Activated CD4-positive, alpha-beta memory T cell treated with anti-CD3 and anti-CD28 coated beads, Interleukin-2, amount 10 ng/mL, durations not matched to agents 7 days and 5 days (primary cell): Measurements from ENCODE around the gene AXDND1. TPM values are rescaled to one million over a fixed set of nuclear protein-coding genes. Genes with fewer than 3 reads are reported as not detected.

Experiments
- CTCF ChIA-PET: fragments of 350-600 bp; sonication (Branson Sonifier 250); formaldehyde crosslinking; loops from one replicate; lab custom pipeline; 2021; ENCODE audit warnings: antibody characterized with exemption, inconsistent platforms; lab: Charles Lee
- POLR2A ChIA-PET: fragments of 350-600 bp; sonication (Branson Sonifier 250); formaldehyde crosslinking; loops from one replicate; lab custom pipeline; 2021; ENCODE audit warnings: antibody characterized with exemption; lab: Charles Lee
- DNase-seq: peaks from one replicate; pipeline ENCODE4 v3.0.0-alpha.2; 2020
- H3K27ac Mint-ChIP-seq: one replicate; pipeline ENCODE4 v1.8.0; 2021; ENCODE audit warnings: mild to moderate bottlenecking, mixed read lengths
- H3K27me3 Mint-ChIP-seq: one replicate; pipeline ENCODE4 v1.8.0; 2021; ENCODE audit warnings: mixed read lengths
- H3K36me3 Mint-ChIP-seq: one replicate; pipeline ENCODE4 v1.8.0; 2021; ENCODE audit warnings: low read depth, mixed read lengths
- H3K4me1 Mint-ChIP-seq: one replicate; pipeline ENCODE4 v1.8.0; 2021; ENCODE audit warnings: mixed read lengths
- H3K4me3 Mint-ChIP-seq: one replicate; pipeline ENCODE4 v1.8.0; 2021; ENCODE audit warnings: mild to moderate bottlenecking, mixed read lengths
- H3K9me3 Mint-ChIP-seq: one replicate; pipeline ENCODE4 v1.8.0; 2021; ENCODE audit warnings: mixed read lengths
- total RNA-seq, 2 experiments: library from RNA; stranded (reverse); gene quantifications; one replicate each; pipeline ENCODE4 v1.2.3, GENCODE V29; 2021

The AXDND1 gene
- under 1 TPM in 1 of 2 experiments, not detected in 1; 0.58 TPM for total RNA-seq

DNA sequence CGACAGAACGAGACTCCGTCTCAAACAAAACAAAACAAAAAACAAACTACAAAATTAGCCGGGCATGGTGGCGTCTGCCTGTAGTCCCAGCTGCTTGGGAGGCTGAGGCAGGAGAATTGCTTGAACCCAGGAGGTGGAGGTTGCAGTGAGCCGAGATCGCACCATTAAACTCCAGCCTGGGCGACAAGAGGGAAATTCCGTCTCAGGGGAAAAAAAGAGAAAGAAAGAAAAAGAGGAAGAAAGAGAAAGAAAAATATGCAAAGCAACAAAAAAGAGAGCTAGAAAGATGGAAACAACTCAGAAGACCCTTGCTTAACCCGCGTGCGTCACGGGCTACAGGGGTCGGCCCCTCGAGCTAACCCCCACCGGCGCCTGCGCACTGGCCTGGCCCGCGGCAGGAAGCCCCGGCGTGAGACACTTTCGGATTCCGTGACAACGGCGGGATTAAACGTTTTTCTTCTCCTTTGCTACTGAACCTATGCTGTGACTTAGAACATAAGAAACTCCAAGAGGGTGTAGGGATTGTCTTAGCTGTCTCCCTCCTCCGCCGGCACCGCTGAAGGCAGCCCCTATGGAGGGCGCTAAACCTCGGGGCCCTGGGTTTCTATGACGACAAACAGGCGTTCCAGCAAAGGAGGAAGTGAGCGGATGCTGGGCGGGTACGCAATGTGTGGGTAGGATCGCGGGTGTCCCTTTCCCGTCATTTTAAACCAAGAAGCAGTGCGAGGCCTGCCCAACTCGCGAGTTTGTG, at the start of gene AXDND1:
Gene AXDND1, plus strand, starts transcription at position 630 of the 751 bp plus-strand sequence. CDS start 539 bp downstream, outside the sequence.
- H3K9me3 Mint-ChIP-seq = no peaks in the 10 kb centered on the region
- ChIA-PET POLR2A (interaction anchor here (0.7 to 1.9 kb wide), 12 partner anchors 10 to 284 kb away, joined by 3 to 22 read pairs (median 3); partner anchors contain the start of genes SOAT1 and TOR3A), CTCF (interaction anchor here (0.7 to 4.6 kb wide), 7 partner anchors 10 to 286 kb away, joined by 3 to 33 read pairs (median 3); partner anchors contain the start of gene SOAT1)
- peak; percentile 91 for DNase-seq
- no peaks in the 10 kb centered on the region for H3K36me3 Mint-ChIP-seq
- H3K27ac Mint-ChIP-seq = peak within 1 kb of the TSS; percentile 99
- H3K4me1 Mint-ChIP-seq = peaks cover 13% of the 10 kb centered on the region
- no peaks in the 10 kb centered on the region for H3K27me3 Mint-ChIP-seq
- peak within 1 kb of the TSS; percentile 95 for H3K4me3 Mint-ChIP-seq

GRCh38 chr1:179318491-179318890, 47.3 kb upstream of the AXDND1 start:
- Mint-ChIP-seq H3K36me3 (peaks cover 37% of the 10 kb centered on the region), H3K27ac (no peak overlapping the region), H3K27me3 (no peaks in the 10 kb centered on the region), H3K4me3 (no peak overlapping the region), H3K9me3 (peaks cover 6% of the 10 kb centered on the region), H3K4me1 (peaks cover 30% of the 10 kb centered on the region)
- CTCF ChIA-PET = interaction anchor here (1.0 kb wide), 1 partner anchor 23 kb away, joined by 3 read pairs; no protein-coding TSS in a partner anchor
- no peak for DNase-seq
- POLR2A ChIA-PET = interaction anchor here (1.0 kb wide), 1 partner anchor 24 kb away, joined by 3 read pairs; the partner anchor contains the start of gene SOAT1

DNA sequence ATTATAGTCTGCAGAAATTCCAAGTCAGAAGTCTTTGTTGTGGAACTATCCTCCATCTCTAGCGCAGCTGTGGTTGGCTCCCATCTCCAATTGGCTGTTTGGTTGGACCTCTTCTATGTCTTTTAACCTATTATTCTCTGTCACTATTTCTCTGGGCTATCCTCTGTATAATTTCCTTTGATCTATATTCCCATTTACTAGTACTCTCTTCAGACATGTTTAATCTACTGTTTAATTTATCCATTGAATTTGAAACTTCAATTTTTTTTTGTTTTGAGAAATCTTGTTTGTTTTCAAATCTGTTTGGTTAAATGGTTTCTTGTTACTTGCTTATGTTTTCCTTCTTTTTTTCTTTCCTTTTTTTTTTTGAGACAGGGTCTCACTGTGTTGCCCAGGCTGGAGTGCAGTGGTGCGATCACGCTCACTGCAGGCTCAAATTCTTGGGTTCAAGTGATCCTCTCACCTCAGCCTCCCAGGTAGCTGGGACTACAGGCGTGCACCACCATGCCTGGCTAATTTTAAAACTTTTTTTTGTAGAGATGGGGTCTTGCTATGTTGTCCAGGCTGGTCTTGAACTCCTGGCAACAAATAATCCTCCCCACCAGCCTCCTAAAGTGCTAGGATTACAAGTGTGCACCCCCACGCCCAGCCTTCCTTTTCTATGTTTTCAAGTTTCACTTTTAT, 44.1 kb upstream of the AXDND1 start:
- Mint-ChIP-seq H3K36me3 (peaks cover 42% of the 10 kb centered on the region), H3K4me3 (no peak overlapping the region), H3K27me3 (no peaks in the 10 kb centered on the region), H3K4me1 (peaks cover 27% of the 10 kb centered on the region), H3K27ac (no peak overlapping the region), H3K9me3 (peaks cover 6% of the 10 kb centered on the region)
- no peak for DNase-seq
- CTCF ChIA-PET = no interaction called here
- POLR2A ChIA-PET = no interaction called here

DNA sequence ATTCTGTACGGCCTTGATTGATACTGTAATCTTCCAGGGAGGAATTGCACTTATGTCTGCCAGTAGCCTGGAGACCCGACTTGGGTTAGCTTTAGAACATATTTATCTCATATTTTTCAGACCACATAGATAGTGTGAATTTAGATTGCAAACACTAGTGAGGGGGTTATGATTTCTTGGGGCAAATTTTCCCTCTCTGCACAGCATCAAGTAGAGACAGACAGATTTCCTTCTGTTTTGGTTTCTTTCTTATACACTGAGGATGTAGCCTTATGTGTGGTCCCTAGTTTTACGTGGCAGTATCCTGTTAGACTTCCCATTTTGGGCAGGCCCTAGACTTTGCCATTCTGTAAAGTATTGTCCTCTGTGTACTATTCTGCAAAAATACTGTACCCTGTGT, 43.2 kb upstream of the AXDND1 start:
- Mint-ChIP-seq H3K9me3 (peaks cover 6% of the 10 kb centered on the region), H3K27me3 (no peaks in the 10 kb centered on the region), H3K4me3 (no peak overlapping the region), H3K36me3 (peaks cover 49% of the 10 kb centered on the region), H3K4me1 (peaks cover 24% of the 10 kb centered on the region), H3K27ac (no peak overlapping the region)
- ChIA-PET CTCF (interaction anchor here (0.6 kb wide), 1 partner anchor 19 kb away, joined by 3 read pairs; no protein-coding TSS in a partner anchor), POLR2A (no interaction called here)
- no peak for DNase-seq

DNA sequence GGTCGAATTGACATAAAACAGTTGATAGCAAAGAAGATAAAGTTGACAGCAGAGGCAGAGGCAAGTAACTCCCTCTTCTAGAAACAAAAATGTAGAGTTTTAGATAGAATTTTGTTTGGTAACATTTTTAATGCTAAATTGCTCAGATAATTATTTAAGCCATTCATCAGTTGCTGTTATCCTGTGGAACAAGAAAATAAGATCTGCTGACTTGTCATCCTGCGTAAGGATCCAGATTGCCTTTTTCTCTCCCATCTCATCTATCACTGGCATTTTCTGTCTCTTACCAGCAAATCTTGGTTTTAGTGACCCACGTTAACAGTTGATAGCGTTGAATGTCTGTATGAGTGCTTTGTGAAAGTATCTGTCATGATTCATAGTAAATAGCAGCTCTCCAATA, 42.3 kb upstream of the AXDND1 start:
- Mint-ChIP-seq H3K36me3 (peaks cover 50% of the 10 kb centered on the region), H3K4me3 (no peak overlapping the region), H3K4me1 (peaks cover 16% of the 10 kb centered on the region), H3K27me3 (no peaks in the 10 kb centered on the region), H3K9me3 (peaks cover 6% of the 10 kb centered on the region), H3K27ac (no peak overlapping the region)
- no peak for DNase-seq
- ChIA-PET POLR2A (no interaction called here), CTCF (interaction anchor here (0.6 kb wide), 1 partner anchor 20 kb away, joined by 3 read pairs; no protein-coding TSS in a partner anchor)

DNA sequence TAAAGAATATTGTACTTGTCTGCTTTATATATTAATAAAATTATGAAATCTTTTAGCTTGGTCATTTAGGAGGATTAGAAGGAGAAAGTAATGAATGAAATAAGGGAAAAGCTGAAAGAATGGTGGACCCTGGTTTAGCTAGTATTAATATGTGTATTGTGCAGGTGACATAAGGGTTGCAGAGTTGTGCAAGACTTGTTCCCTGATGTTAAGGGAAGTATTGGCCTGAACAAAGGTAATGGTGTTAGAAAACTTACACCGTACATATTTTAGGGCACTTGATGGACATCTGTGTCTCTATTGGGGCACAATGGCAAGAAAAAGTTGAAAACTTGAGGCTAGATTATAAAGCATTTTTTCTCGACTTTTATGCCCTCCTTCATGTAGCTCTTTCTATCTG, 39.9 kb upstream of the AXDND1 start:
- Mint-ChIP-seq H3K27me3 (no peaks in the 10 kb centered on the region), H3K9me3 (peaks cover 6% of the 10 kb centered on the region), H3K4me1 (peaks cover 13% of the 10 kb centered on the region), H3K27ac (no peak overlapping the region), H3K4me3 (no peak overlapping the region), H3K36me3 (peaks cover 58% of the 10 kb centered on the region)
- POLR2A ChIA-PET = no interaction called here
- CTCF ChIA-PET = interaction anchor here (1.3 kb wide), 1 partner anchor 32 kb away, joined by 4 read pairs; the partner anchor contains the start of gene SOAT1
- no peak for DNase-seq

DNA sequence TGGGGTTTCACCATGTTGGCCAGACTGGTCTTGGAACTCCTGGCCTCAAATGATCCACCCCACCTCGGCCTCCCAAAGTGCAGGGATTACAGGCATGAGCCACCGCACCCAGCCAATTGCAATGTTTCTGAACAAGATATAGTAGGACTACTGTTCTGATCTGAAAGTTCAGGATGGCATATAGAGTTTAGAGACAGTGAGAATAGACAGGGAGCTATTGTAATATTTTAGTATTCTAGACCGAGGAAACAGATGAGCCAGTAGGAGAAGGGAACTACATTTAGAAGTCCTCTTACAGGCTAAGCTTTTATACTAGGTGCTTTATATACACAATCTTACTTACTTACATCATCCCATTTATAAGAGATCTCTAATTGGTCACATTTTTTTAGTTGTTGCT, 39.0 kb upstream of the AXDND1 start:
- CTCF ChIA-PET = interaction anchor here (1.3 kb wide), 1 partner anchor 33 kb away, joined by 4 read pairs; the partner anchor contains the start of gene SOAT1
- Mint-ChIP-seq H3K9me3 (no peaks in the 10 kb centered on the region), H3K36me3 (peaks cover 54% of the 10 kb centered on the region), H3K4me1 (peaks cover 7% of the 10 kb centered on the region), H3K27me3 (no peaks in the 10 kb centered on the region), H3K4me3 (no peak overlapping the region), H3K27ac (no peak overlapping the region)
- POLR2A ChIA-PET = no interaction called here
- DNase-seq = no peak

- Mint-ChIP-seq H3K36me3 (peaks cover 49% of the 10 kb centered on the region), H3K4me3 (no peak overlapping the region), H3K4me1 (peaks cover 4% of the 10 kb centered on the region), H3K9me3 (no peaks in the 10 kb centered on the region), H3K27ac (no peak overlapping the region), H3K27me3 (no peaks in the 10 kb centered on the region)
- ChIA-PET POLR2A (no interaction called here), CTCF (no interaction called here)
- DNase-seq = no peak
These were observed 38.6 kb upstream of the AXDND1 start for GRCh38 chr1:179327196-179327595.

DNA sequence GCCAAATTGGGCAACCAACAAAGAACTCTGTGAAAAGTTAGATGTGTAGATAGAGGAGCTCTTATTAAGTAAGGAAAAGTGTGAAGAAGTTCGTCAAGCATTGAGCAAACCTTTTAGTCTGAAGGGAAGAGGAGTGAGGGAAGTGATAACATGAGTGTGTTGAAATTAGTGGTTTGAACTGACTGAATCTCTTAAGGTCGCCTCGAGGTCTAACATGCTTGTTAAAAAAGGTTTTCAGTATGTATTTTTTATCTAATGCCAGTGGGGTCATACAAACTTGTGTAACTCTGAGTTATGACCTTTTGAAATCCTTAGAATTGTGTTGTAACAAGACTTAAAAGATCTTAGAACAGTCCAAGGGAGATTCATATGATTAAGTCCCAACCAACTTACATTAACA, 38.1 kb upstream of the AXDND1 start:
- ChIA-PET CTCF (no interaction called here), POLR2A (no interaction called here)
- no peaks in the 10 kb centered on the region for H3K27me3 Mint-ChIP-seq
- no peak overlapping the region for H3K4me3 Mint-ChIP-seq
- no peak overlapping the region for H3K27ac Mint-ChIP-seq
- no peaks in the 10 kb centered on the region for H3K4me1 Mint-ChIP-seq
- peaks cover 46% of the 10 kb centered on the region for H3K36me3 Mint-ChIP-seq
- no peaks in the 10 kb centered on the region for H3K9me3 Mint-ChIP-seq
- no peak for DNase-seq

DNA sequence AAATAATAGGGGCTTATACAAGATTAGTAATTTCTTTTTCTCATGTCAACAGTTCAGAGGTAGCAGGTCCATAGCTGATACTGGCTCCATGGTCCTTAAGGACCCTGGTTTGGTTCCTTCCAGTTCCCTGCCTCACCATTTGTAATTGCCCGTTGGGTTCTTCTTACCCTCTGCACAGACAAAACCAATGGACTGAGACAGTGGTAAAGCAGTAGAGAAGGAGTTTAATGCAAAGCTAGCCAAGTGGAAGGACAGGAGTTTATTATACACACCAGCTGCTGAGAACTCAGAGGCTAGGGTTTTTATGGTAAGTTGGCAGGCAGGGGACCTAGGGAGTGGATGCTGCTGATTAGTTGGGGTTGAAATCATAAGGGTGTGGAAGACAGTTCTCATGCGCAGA, 35.9 kb upstream of the AXDND1 start:
- peaks cover 3% of the 10 kb centered on the region for H3K4me1 Mint-ChIP-seq
- ChIA-PET CTCF (no interaction called here), POLR2A (interaction anchor here (1.2 kb wide), 1 partner anchor 26 kb away, joined by 3 read pairs; no protein-coding TSS in a partner anchor)
- H3K36me3 Mint-ChIP-seq = peaks cover 45% of the 10 kb centered on the region
- no peak overlapping the region for H3K4me3 Mint-ChIP-seq
- H3K27ac Mint-ChIP-seq = no peak overlapping the region
- no peaks in the 10 kb centered on the region for H3K9me3 Mint-ChIP-seq
- no peaks in the 10 kb centered on the region for H3K27me3 Mint-ChIP-seq
- DNase-seq = no peak

GRCh38 chr1:179334440-179334839, 31.3 kb upstream of the AXDND1 start:
- H3K9me3 Mint-ChIP-seq = no peaks in the 10 kb centered on the region
- ChIA-PET POLR2A (no interaction called here), CTCF (no interaction called here)
- no peaks in the 10 kb centered on the region for H3K27me3 Mint-ChIP-seq
- H3K4me1 Mint-ChIP-seq = peaks cover 5% of the 10 kb centered on the region
- peaks cover 36% of the 10 kb centered on the region for H3K36me3 Mint-ChIP-seq
- H3K4me3 Mint-ChIP-seq = no peak overlapping the region
- no peak for DNase-seq
- H3K27ac Mint-ChIP-seq = no peak overlapping the region

DNA sequence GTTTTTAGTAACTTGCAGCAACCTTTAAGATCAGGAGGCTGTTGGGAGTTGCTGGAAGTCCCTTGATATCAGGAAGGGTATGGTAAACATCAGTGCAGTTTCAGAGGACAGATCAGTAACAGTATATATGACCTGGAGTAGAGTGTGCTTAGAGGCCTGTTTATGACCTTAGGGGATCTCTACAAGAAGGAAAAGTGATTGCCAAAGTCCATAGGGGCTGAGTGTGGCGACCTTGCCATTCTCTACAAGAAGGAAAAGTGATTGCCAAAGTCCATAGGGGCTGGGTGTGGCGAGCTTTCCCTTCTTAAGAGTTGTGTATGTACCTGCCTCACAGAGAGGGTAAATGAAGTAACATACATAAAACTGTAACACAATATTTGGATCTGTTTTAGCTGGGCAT, 28.5 kb upstream of the AXDND1 start:
- CTCF ChIA-PET = no interaction called here

More for the DNA sequence above, 28.5 kb upstream of the AXDND1 start:
- Mint-ChIP-seq H3K9me3 (no peaks in the 10 kb centered on the region), H3K36me3 (peaks cover 31% of the 10 kb centered on the region), H3K4me1 (peaks cover 5% of the 10 kb centered on the region), H3K27me3 (no peaks in the 10 kb centered on the region), H3K27ac (no peak overlapping the region), H3K4me3 (no peak overlapping the region)
- POLR2A ChIA-PET = interaction anchor here (0.7 kb wide), 1 partner anchor 28 kb away, joined by 3 read pairs; no protein-coding TSS in a partner anchor
- DNase-seq = no peak
